ENCODE results near the gene HOXC9.

HOXC9 gene

GRCh38 chr12:53988541-53989226 is 11.3 kb upstream of the HOXC9 start:
- DNase-seq (ENCODE audit: low read depth): no peak

- no peak for DNase-seq (ENCODE audit: low read depth)
These were observed 10.5 kb upstream of the HOXC9 start for GRCh38 chr12:53989227-53990113.

- DNase-seq (ENCODE audit: low read depth): no peak
These were observed 9.5 kb upstream of the HOXC9 start for GRCh38 chr12:53990311-53991076.

- no peak for DNase-seq (ENCODE audit: low read depth)
These were observed 8.9 kb upstream of the HOXC9 start for GRCh38 chr12:53991077-53991460.

- DNase-seq (ENCODE audit: low read depth): no peak
These were observed 7.5 kb upstream of the HOXC9 start for GRCh38 chr12:53992377-53992889.

- no peak for DNase-seq (ENCODE audit: low read depth)
These were observed 6.6 kb upstream of the HOXC9 start for GRCh38 chr12:53993162-53994008.

- DNase-seq (ENCODE audit: low read depth): no peak
These were observed 6.0 kb upstream of the HOXC9 start for GRCh38 chr12:53994009-53994263.

- no peak for DNase-seq (ENCODE audit: low read depth)
These were observed 5.5 kb upstream of the HOXC9 start for GRCh38 chr12:53994264-53995001.

GRCh38 chr12:53995002-53995377 is 5.0 kb upstream of the HOXC9 start:
- DNase-seq (ENCODE audit: low read depth): no peak

GRCh38 chr12:53995378-53996239 is 4.4 kb upstream of the HOXC9 start:
- no peak for DNase-seq (ENCODE audit: low read depth)

GRCh38 chr12:53996240-53997203 is 3.4 kb upstream of the HOXC9 start:
- DNase-seq (ENCODE audit: low read depth): no peak

- no peak for DNase-seq (ENCODE audit: low read depth)
These were observed 2.5 kb upstream of the HOXC9 start for GRCh38 chr12:53997204-53998109.

- no peak for DNase-seq (ENCODE audit: low read depth)
These were observed 1.7 kb upstream of the HOXC9 start for GRCh38 chr12:53998110-53998899.

GRCh38 chr12:53998900-53999236 is 1.1 kb upstream of the HOXC9 start:
- no peak for DNase-seq (ENCODE audit: low read depth)

GRCh38 chr12:53999559-54000115 is 324 bp upstream of the HOXC9 start:
- DNase-seq (ENCODE audit: low read depth): no peak

GRCh38 chr12:54001283-54002187 is 1.6 kb downstream of the HOXC9 start:
- DNase-seq (ENCODE audit: low read depth): no peak
